Heart right ventricle (tissue), 16 donors: ENCODE data around the gene TSSK3. TPM values are rescaled to one million over a fixed set of nuclear protein-coding genes. Genes with fewer than 3 reads are reported as not detected.
"Not testable (repeated sequence)": the region's sequence is repeated elsewhere in the genome, so short reads cannot be mapped to it uniquely, and the experiment has no call there.

Experiments
- ATAC-seq, 8 donors: fragments of 200-7000 bp; cut with Tn5 transposase; one replicate each; pipeline ENCODE4 v1.9.1; 2020; ENCODE audit warnings: mild to moderate bottlenecking in 8 of 8, moderate library complexity in 8 of 8, moderate number of reproducible peaks in 1 of 8
- DNase-seq, 2 donors: peaks; one replicate each; pipeline ENCODE4 v3.0.0-alpha.2; 2020
- H3K27ac ChIP-seq, 10 donors: fragments of 200-600 bp; sonication (generic) in 2 of 10; one replicate each; pipeline versions ENCODE4 v1.5.0 to v1.8.0; 2020 to 2022; ENCODE audit warnings: mild to moderate bottlenecking in 3 of 10
- H3K27me3 ChIP-seq, 7 donors: fragments of 200-600 bp; one replicate each; pipeline ENCODE4 v1.8.0; 2021 to 2022; ENCODE audit warnings: mild to moderate bottlenecking in 2 of 7
- H3K36me3 ChIP-seq, 9 donors: fragments of 200-600 bp; sonication (generic) in 1 of 9; one replicate each; pipeline versions ENCODE4 v1.5.0 to v1.8.0; 2020 to 2022; ENCODE audit warnings: mild to moderate bottlenecking in 2 of 9
- H3K4me1 ChIP-seq, 9 donors: fragments of 200-600 bp; sonication (generic) in 1 of 9; one replicate each; pipeline versions ENCODE4 v1.5.0 to v1.8.0; 2020 to 2022; ENCODE audit warnings: mild to moderate bottlenecking in 4 of 9
- H3K4me3 ChIP-seq, 10 donors: fragments of 200-600 bp; sonication (generic) in 2 of 10; one replicate each; pipeline versions ENCODE4 v1.5.0 to v1.8.0; 2020 to 2022; ENCODE audit warnings: mild to moderate bottlenecking in 7 of 10, moderate library complexity in 2 of 10
- H3K9me3 ChIP-seq, 11 donors: fragments of 200-600 bp in 10 of 11; sonication (generic) in 2 of 11; one replicate each; pipeline versions ENCODE4 v1.5.0 to v1.8.0; 2013 to 2022; ENCODE audit warnings: mild to moderate bottlenecking in 2 of 11, control low read depth in 1 of 11, moderate library complexity in 1 of 11
- WGBS, 2 donors: extraction: QIAGEN DNeasy Blood & Tissue Kit; methylation state at CpG; one replicate each; pipeline ENCODE4 v1.1.7; 2013; ENCODE audit warnings: inconsistent platforms in 1 of 2; 5-methylcytosine and 5-hydroxymethylcytosine counted together
- intact Hi-C, 10 donors: fragments of 100-400 bp; cut with DNase I; formaldehyde crosslinking; loops; one replicate each; pipeline versions ENCODE4 v1.11.1 to v1.14.2; 2022
- polyA plus RNA-seq, 2 donors: library from polyadenylated mRNA; stranded (reverse); fragments of 200-250 nt; gene quantifications; one replicate each; pipeline ENCODE4 v1.2.3, GENCODE V29; 2013
- total RNA-seq, 10 donors: library from RNA; stranded (reverse); fragmentation: NEBNext Ultra II Directional in 3 of 10; extraction: Animal tissue kit (Norgen Biotek cat#: 25700) in 3 of 10; gene quantifications; one replicate each; pipeline versions ENCODE4 v1.2.1 to v1.2.4, GENCODE V29; 2021 to 2023
- TF ChIP-seq, protein P1 (sequence below), 9 donors: fragments of 200-600 bp; sonication (generic) in 2 of 9; IDR thresholded peaks; one replicate each; pipeline versions ENCODE4 v1.5.0 to v1.8.0; 2021 to 2022; ENCODE audit warnings: antibody characterized with exemption in 9 of 9, mild to moderate bottlenecking in 5 of 9, moderate library complexity in 1 of 9
- donor health status: Arrhythmogenic right ventricular cardiomyopathy.
- donor health status: ischemic (EF 13 %, LVEDD 7.1; RV severe dilation, severe dysfunction).
- donor health status: healthy with polysubstance abuse.
- donor health status: DM: no; HTN: yes; CAD: no.
- donor health status: DM: no; HTN: no; CAD: no.
- donor health status: ischemic (EF 25% LVEDD 6.9; RV normal size, moderate dysfunction).
- donor health status: ischemic (EF 25% LVEDD 5.7; RV mildly dilated, moderate dysfunction).
- donor health status: healthy.
- donor health status: DM: yes; HTN: yes; CAD: no.
- donor health status: Ischemic cardiomyopathy.
- donor health status: ischemic (EF 35%, LVEDD 5.7; RV mildly dilated, moderate dysfunction).
- donor health status: nonischemic (EF 11% LVEDD 7.7; RV severe dilation, severe dysfunction).
- donor health status: DM: yes; HTN: yes; CAD: no.
- donor health status: PGD.
- donor health status: ischemic (EF 29% LVEDD 5.4; RV normal size, mild dysfunction).
- donor health status: nonischemic (EF 23%, LVEDD 6.1; RV moderate dilation, normal function).

The TSSK3 gene
- total and polyA plus RNA-seq, 12 donors: 0.10 to 5.8 (median 1.7) TPM

DNA sequence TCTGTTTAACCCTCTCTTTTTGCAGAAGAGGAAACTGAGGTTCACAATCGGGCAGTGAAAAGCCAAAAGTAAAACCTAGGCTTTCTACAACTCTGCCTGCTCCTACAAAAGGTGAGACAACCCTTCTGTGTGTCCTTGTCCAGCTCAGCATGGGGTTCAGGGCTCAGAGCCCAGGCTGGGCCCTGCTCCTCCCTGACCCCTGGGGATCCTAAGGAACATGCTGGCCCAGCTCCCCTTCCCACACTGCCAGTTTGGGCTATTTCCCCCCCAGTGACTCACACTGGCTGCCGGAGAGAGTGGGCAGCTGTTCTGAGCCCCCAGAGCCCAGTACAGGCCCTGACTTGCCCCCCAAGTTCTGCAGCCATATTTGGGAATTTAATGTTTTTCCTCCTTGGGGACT lies 8.9 kb upstream of the TSSK3 start:
- peaks cover 11 to 60% (median 54%) of the 10 kb centered on the region in 9 donors for H3K4me1 ChIP-seq
- peak in 1 of 8 donors; percentile 6 for ATAC-seq
- WGBS, 2 donors: 50 to 62% methylated on average over 2 of the region's 2 CpGs
- H3K4me3 ChIP-seq: no peak overlapping the region
- peaks cover 0 to 4% (median 0%) of the 10 kb centered on the region in 9 donors for H3K36me3 ChIP-seq
- H3K27me3 ChIP-seq: no peaks in the 10 kb centered on the region
- H3K27ac ChIP-seq: peak overlapping the region in 9 of 10 donors; percentile 57 to 98 (median 95)
- TF ChIP-seq, protein P1, sequence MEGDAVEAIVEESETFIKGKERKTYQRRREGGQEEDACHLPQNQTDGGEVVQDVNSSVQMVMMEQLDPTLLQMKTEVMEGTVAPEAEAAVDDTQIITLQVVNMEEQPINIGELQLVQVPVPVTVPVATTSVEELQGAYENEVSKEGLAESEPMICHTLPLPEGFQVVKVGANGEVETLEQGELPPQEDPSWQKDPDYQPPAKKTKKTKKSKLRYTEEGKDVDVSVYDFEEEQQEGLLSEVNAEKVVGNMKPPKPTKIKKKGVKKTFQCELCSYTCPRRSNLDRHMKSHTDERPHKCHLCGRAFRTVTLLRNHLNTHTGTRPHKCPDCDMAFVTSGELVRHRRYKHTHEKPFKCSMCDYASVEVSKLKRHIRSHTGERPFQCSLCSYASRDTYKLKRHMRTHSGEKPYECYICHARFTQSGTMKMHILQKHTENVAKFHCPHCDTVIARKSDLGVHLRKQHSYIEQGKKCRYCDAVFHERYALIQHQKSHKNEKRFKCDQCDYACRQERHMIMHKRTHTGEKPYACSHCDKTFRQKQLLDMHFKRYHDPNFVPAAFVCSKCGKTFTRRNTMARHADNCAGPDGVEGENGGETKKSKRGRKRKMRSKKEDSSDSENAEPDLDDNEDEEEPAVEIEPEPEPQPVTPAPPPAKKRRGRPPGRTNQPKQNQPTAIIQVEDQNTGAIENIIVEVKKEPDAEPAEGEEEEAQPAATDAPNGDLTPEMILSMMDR (IDR thresholded peaks at IDR 0.05): no peak
- DNase-seq: no peak
- H3K9me3 ChIP-seq: no peaks in the 10 kb centered on the region
- intact Hi-C loops: loop anchor here in 1 of 10 donors (5.0 kb wide), 1 partner anchor 39 kb away; the partner anchor contains the start of gene BSDC1

GRCh38 chr1:32353886-32354570 lies 8.3 kb upstream of the TSSK3 start:
- DNase-seq: peak; percentile 49 to 51
- intact Hi-C loops: loop anchor here in 1 of 10 donors (5.0 kb wide), 1 partner anchor 38 kb away; the partner anchor contains the start of gene BSDC1
- H3K4me3 ChIP-seq: no peak overlapping the region
- WGBS, 2 donors: 20 to 25% methylated on average over 2 of the region's 2 CpGs
- no peaks in the 10 kb centered on the region for H3K27me3 ChIP-seq
- peaks cover 0 to 4% (median 0%) of the 10 kb centered on the region in 9 donors for H3K36me3 ChIP-seq
- H3K27ac ChIP-seq: peak overlapping the region; percentile 32 to 98 (median 95)
- no peaks in the 10 kb centered on the region for H3K9me3 ChIP-seq
- TF ChIP-seq, protein P1 (IDR thresholded peaks at IDR 0.05): no peak
- ATAC-seq: peak in 3 of 8 donors; percentile 6 to 21 (median 20)
- H3K4me1 ChIP-seq: peaks cover 11 to 54% (median 49%) of the 10 kb centered on the region in 9 donors

DNA sequence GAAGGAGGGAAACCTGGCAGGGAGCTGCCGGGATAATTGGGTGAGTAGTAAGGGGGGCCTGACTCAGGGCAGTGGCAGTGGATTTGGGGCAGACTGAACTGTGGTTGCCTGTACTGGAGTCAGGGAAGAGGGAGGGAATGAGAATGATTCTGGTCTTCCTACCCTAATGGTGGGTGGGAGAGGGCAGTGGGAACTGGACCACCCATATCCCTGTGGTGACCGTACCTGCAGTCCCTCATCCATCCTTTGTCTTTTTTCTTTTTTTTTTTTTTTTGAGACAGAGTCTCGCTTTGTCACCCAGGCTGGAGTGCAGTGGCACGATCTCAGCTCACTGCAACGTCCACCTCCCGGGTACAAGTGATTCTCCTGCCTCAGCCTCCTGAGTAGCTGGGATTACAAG lies 6.6 kb upstream of the TSSK3 start:
- DNase-seq, H3K4me3 ChIP-seq, H3K27me3 ChIP-seq, ATAC-seq, H3K9me3 ChIP-seq, H3K36me3 ChIP-seq, intact Hi-C loops, H3K27ac ChIP-seq: not testable (repeated sequence)
- WGBS, 2 donors: 92 to 95% methylated on average over 6 of the region's 6 CpGs
- peaks cover 11 to 37% (median 33%) of the 10 kb centered on the region in 9 donors for H3K4me1 ChIP-seq

DNA sequence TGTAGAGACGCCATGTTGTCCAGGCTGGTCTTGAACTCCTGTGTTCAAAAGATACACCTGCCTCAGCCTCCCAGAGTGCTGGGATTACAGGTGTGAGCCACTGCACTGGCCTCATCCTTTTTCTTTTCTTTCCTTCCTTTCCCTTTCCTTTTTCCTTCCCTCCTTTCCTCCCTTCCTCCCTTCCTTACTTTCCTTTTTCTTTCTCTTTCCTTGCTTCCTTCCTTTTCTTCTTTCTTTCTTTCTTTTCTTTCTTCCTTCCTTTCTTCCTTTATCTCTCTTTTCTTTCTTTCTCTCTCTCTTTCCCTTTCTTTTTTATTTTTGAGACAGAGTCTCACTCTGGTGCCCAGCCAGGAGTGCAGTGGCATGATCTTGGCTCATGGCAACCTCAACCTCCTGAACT lies 5.9 kb upstream of the TSSK3 start:
- Histone ChIP-seq H3K27ac (no peak overlapping the region), H3K36me3 (peaks cover 0 to 8% (median 0%) of the 10 kb centered on the region in 9 donors), H3K4me3 (no peak overlapping the region), H3K4me1 (peaks cover 12 to 37% (median 35%) of the 10 kb centered on the region in 9 donors), H3K9me3 (no peaks in the 10 kb centered on the region), H3K27me3 (peaks cover 0 to 5% (median 0%) of the 10 kb centered on the region in 7 donors)
- intact Hi-C loops: no loop called here
- TF ChIP-seq, protein P1 (IDR thresholded peaks at IDR 0.05): no peak
- ATAC-seq: no peak
- no peak for DNase-seq
- 100% methylated on average over 1 of the region's 1 CpG for WGBS, 2 donors

DNA sequence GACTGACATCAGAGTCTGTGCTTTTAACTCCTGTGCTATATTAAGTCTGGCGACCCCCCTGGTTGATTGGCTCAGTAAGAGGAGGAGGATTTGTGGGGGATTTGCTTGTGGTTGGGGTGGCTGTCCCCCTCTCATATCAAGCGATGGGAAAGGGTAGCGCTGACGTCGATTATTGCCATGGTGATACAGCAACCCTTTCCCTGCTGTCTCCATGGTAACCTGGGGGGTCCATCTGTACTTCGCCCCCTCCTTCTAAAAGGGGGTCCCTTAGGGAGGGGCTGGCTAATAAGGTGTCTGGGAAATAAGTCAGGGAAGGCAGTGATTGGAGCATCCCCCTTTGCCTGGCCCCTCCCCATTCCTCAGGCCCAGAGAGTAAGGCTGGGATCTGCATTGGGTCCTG lies 4.7 kb upstream of the TSSK3 start:
- intact Hi-C loops: no loop called here
- Histone ChIP-seq H3K27me3 (peaks cover 0 to 16% (median 0%) of the 10 kb centered on the region in 7 donors), H3K4me1 (peaks cover 17 to 41% (median 36%) of the 10 kb centered on the region in 9 donors), H3K36me3 (peaks cover 0 to 8% (median 0%) of the 10 kb centered on the region in 9 donors), H3K27ac (no peak overlapping the region), H3K9me3 (no peaks in the 10 kb centered on the region), H3K4me3 (no peak overlapping the region)
- ATAC-seq (no peak), DNase-seq (no peak)
- 69 to 71% methylated on average over 6 of the region's 6 CpGs for WGBS, 2 donors
- TF ChIP-seq, protein P1 (IDR thresholded peaks at IDR 0.05): no peak
